H1 (cell line): Measurements from ENCODE around the gene KIF21A. TPM values are rescaled to one million over a fixed set of nuclear protein-coding genes. Genes with fewer than 3 reads are reported as not detected.

ENCODE experiments used
- CTCF ChIA-PET: fragments of 300-600 bp; sonication (Branson Sonifier 250); formaldehyde crosslinking; loops from one replicate; lab custom pipeline; 2021; ENCODE audit not compliant: partially characterized antibody; lab: Charles Lee
- POLR2A ChIA-PET: fragments of 300-600 bp; sonication (Branson Sonifier 250); formaldehyde crosslinking; loops from one replicate; lab custom pipeline; 2021; ENCODE audit warnings: inconsistent platforms; ENCODE audit not compliant: partially characterized antibody; lab: Charles Lee
- DNase-seq, 2 experiments: peaks; one replicate each; pipeline versions ENCODE4 v3.0.0 to v3.0.0-alpha.2; 2010 to 2022; ENCODE audit warnings: low spot score in 2 of 2, low read depth in 1 of 2, mixed read lengths in 1 of 2
- FAIRE-seq: peaks from 2 replicates; lab custom pipeline; 2011; peaks lifted over from hg19 to GRCh38; lab: Jason Lieb, UNC
- H2AFZ ChIP-seq: 2 replicates; pipeline ENCODE4 v1.8.1; 2012; ENCODE audit warnings: low read length, inconsistent platforms
- H2AK5ac ChIP-seq: 2 replicates; pipeline ENCODE4 v1.6.1; 2013; ENCODE audit warnings: low read depth, low read length
- H2BK120ac ChIP-seq: replicated peaks from 2 replicates; pipeline ENCODE3; 2013; ENCODE audit warnings: low read depth, low read length, inconsistent platforms
- H2BK12ac ChIP-seq: 2 replicates; pipeline ENCODE4 v1.6.1; 2013; ENCODE audit warnings: low read depth, low read length
- H2BK15ac ChIP-seq: 2 replicates; pipeline ENCODE4 v1.6.1; 2013; ENCODE audit warnings: low read length
- H2BK20ac ChIP-seq: 2 replicates; pipeline ENCODE4 v1.6.1; 2013; ENCODE audit warnings: low read length
- H2BK5ac ChIP-seq: 2 replicates; pipeline ENCODE4 v1.6.1; 2013; ENCODE audit warnings: low read depth, low read length
- H3K14ac ChIP-seq: 2 replicates; pipeline ENCODE4 v1.6.1; 2013; ENCODE audit warnings: inconsistent platforms; ENCODE audit not compliant: insufficient read length
- H3K18ac ChIP-seq: 2 replicates; pipeline ENCODE4 v1.6.1; 2013; ENCODE audit warnings: low read length; ENCODE audit errors: extremely low read depth
- H3K23ac ChIP-seq: 2 replicates; pipeline ENCODE4 v1.6.1; 2013; ENCODE audit warnings: inconsistent platforms; ENCODE audit not compliant: insufficient read length
- H3K23me2 ChIP-seq: 2 replicates; pipeline ENCODE4 v1.6.1; 2013; ENCODE audit warnings: low read depth, low read length
- H3K27ac ChIP-seq: 2 replicates; pipeline ENCODE4 v1.6.1; 2011; ENCODE audit warnings: low read depth, low read length, inconsistent platforms
- H3K27me3 ChIP-seq, 4 experiments: replicated peaks in 1 of 4; 1 replicate in 1 of 4; 2 replicates in 3 of 4; pipeline versions ENCODE4 v1.6.1 to v1.8.1; 2011 to 2013; ENCODE audit warnings: low read length in 3 of 4, mild to moderate bottlenecking in 3 of 4, inconsistent platforms in 2 of 4, mixed read lengths in 2 of 4, moderate library complexity in 1 of 4; ENCODE audit not compliant: control insufficient read depth in 3 of 4, insufficient read depth in 3 of 4; ENCODE audit errors: extremely low read depth in 1 of 4
- H3K36me3 ChIP-seq, 4 experiments: 2 replicates each; pipeline versions ENCODE4 v1.6.1 to v1.8.1; 2011 to 2013; ENCODE audit warnings: mild to moderate bottlenecking in 4 of 4, low read length in 3 of 4, moderate library complexity in 2 of 4, control low read depth in 1 of 4, inconsistent platforms in 1 of 4; ENCODE audit not compliant: insufficient read depth in 4 of 4, control insufficient read depth in 2 of 4
- H3K4ac ChIP-seq: replicated peaks from 2 replicates; pipeline ENCODE3; 2013; ENCODE audit warnings: low read length, low read depth, mixed read lengths, inconsistent platforms; ENCODE audit not compliant: insufficient read length
- H3K4me1 ChIP-seq, 4 experiments: replicated peaks in 1 of 4; 1 replicate in 1 of 4; 2 replicates in 3 of 4; pipeline versions ENCODE4 v1.6.1 to v1.8.1; 2011 to 2013; ENCODE audit warnings: low read length in 3 of 4, inconsistent platforms in 2 of 4, mixed read lengths in 1 of 4; ENCODE audit not compliant: insufficient read depth in 4 of 4, control insufficient read depth in 3 of 4
- H3K4me2 ChIP-seq, 2 experiments: 2 replicates each; pipeline versions ENCODE4 v1.6.1 to v1.8.1; 2011 to 2013; ENCODE audit warnings: low read depth in 2 of 2, low read length in 2 of 2, control low read depth in 1 of 2, inconsistent platforms in 1 of 2, mild to moderate bottlenecking in 1 of 2; ENCODE audit not compliant: insufficient read depth in 1 of 2
- H3K4me3 ChIP-seq, 4 experiments: fragments of 200-600, 300-600 bp in 1 of 4; sonication (generic), shearing (Covaris generic), sonication (Bioruptor Twin) in 1 of 4; 2 replicates each; pipeline versions ENCODE4 v1.5.1 to v1.8.1; 2011 to 2016; ENCODE audit warnings: low read length in 4 of 4, low read depth in 3 of 4, control low read depth in 2 of 4, inconsistent platforms in 2 of 4, mild to moderate bottlenecking in 2 of 4, mixed read lengths in 1 of 4, moderate library complexity in 1 of 4; ENCODE audit not compliant: insufficient read depth in 2 of 4; ENCODE audit errors: extremely low read depth in 1 of 4
- H3K56ac ChIP-seq: replicated peaks from 2 replicates; pipeline ENCODE3; 2013; ENCODE audit warnings: low read depth, mild to moderate bottlenecking, mixed read lengths, low read length, inconsistent platforms; ENCODE audit not compliant: insufficient read length
- H3K79me1 ChIP-seq: 2 replicates; pipeline ENCODE4 v1.6.1; 2013; ENCODE audit warnings: low read depth, low read length, control low read depth
- H3K79me2 ChIP-seq, 2 experiments: 2 replicates each; pipeline versions ENCODE4 v1.6.1 to v1.8.1; 2012 to 2013; ENCODE audit warnings: low read length in 2 of 2, mild to moderate bottlenecking in 2 of 2, inconsistent platforms in 1 of 2; ENCODE audit not compliant: insufficient read depth in 2 of 2, control insufficient read depth in 1 of 2
- H3K9ac ChIP-seq, 4 experiments: replicated peaks in 1 of 4; 1 replicate in 1 of 4; 2 replicates in 3 of 4; pipeline versions ENCODE4 v1.6.1 to v1.8.1; 2011 to 2013; ENCODE audit warnings: low read depth in 3 of 4, low read length in 3 of 4, control low read depth in 2 of 4, mild to moderate bottlenecking in 2 of 4, moderate library complexity in 2 of 4, inconsistent platforms in 1 of 4; ENCODE audit errors: extremely low read depth in 1 of 4
- H3K9me3 ChIP-seq, 2 experiments: 2 replicates each; pipeline versions ENCODE4 v1.6.1 to v1.8.1; 2012 to 2013; ENCODE audit warnings: mild to moderate bottlenecking in 2 of 2, moderate library complexity in 2 of 2, control low read depth in 1 of 2, inconsistent platforms in 1 of 2, low read depth in 1 of 2, low read length in 1 of 2, mixed read lengths in 1 of 2; ENCODE audit not compliant: insufficient read depth in 2 of 2
- H4K20me1 ChIP-seq, 2 experiments: replicated peaks in 1 of 2; 2 replicates each; pipeline versions ENCODE3 to v1.8.1; 2011 to 2013; ENCODE audit warnings: inconsistent platforms in 2 of 2, low read length in 2 of 2, mild to moderate bottlenecking in 1 of 2; ENCODE audit not compliant: insufficient read depth in 2 of 2, control insufficient read depth in 1 of 2
- H4K5ac ChIP-seq: 2 replicates; pipeline ENCODE4 v1.6.1; 2013; ENCODE audit warnings: low read length, low read depth, mixed read lengths, inconsistent platforms; ENCODE audit not compliant: insufficient read length
- H4K8ac ChIP-seq: 2 replicates; pipeline ENCODE4 v1.8.0; 2013; ENCODE audit warnings: mild to moderate bottlenecking, moderate library complexity, low read length, inconsistent platforms; ENCODE audit not compliant: insufficient read depth; ENCODE audit errors: extremely low read depth
- H4K91ac ChIP-seq: replicated peaks from 2 replicates; pipeline ENCODE3; 2013; ENCODE audit warnings: low read length, mixed read lengths, inconsistent platforms; ENCODE audit not compliant: insufficient read length
- BACH1 ChIP-seq: IDR thresholded peaks from 2 replicates; pipeline ENCODE4 v1.6.1; 2012; ENCODE audit warnings: low read length, improper control_type of control experiment
- MAFK ChIP-seq: IDR thresholded peaks from 2 replicates; pipeline ENCODE4 v1.6.1; 2012; ENCODE audit warnings: low read depth, mild to moderate bottlenecking, improper control_type of control experiment, low read length
- WGBS, 2 experiments: shearing (Covaris generic) in 1 of 2; methylation state at CpG; one replicate each; pipeline versions ENCODE4 v1.1.6 to v1.1.7; 2013 to 2015; ENCODE audit warnings: low lambda C conversion rate in 2 of 2, mixed read lengths in 2 of 2, inconsistent platforms in 1 of 2, low coverage in 1 of 2, missing lambda C conversion rate in 1 of 2; ENCODE audit not compliant: insufficient replicate concordance in 2 of 2, insufficient coverage in 1 of 2, insufficient read length in 1 of 2; ENCODE audit errors: extremely low coverage in 1 of 2, missing lambda C conversion rate in 1 of 2; 5-methylcytosine and 5-hydroxymethylcytosine counted together
- polyA plus RNA-seq, 7 experiments: library from polyadenylated mRNA; depleted of rRNA in 3 of 7; stranded (reverse) in 5 of 7; unstranded in 2 of 7; fragments of >200 nt in 5 of 7; fragments of 200-250 nt in 2 of 7; gene quantifications; 1 replicate in 5 of 7; 2 replicates in 1 of 7; 4 replicates in 1 of 7; pipeline versions ENCODE4 v1.2.1 to v1.2.3, GENCODE V29; 2011 to 2013; ENCODE audit warnings: missing spikeins in 2 of 7, mixed read lengths in 2 of 7
- total RNA-seq: library from RNA; stranded (reverse); fragmentation: NEBNext Ultra II Directional; extraction: Animal tissue kit (Norgen Biotek cat#: 25700); gene quantifications from 2 replicates; pipeline ENCODE4 v1.2.1, GENCODE V29; 2021

Gene KIF21A
- total and polyA plus RNA-seq, 2 of the 8 experiments (the other 6 are each of a cell fraction or from before 2014, with no cell fraction given), result 10.0 to 26.0 TPM

GRCh38 chr12:39395866-39396265 is 47.1 kb downstream of the KIF21A start:
- CTCF ChIA-PET, result interaction anchor here (1.0 kb wide), 1 partner anchor 8 kb away, joined by 3 read pairs; no protein-coding TSS in a partner anchor
- no peak overlapping the region for H2BK5ac ChIP-seq
- H3K18ac ChIP-seq, result no peak overlapping the region; the same call in 1 of the 2 replicates
- POLR2A ChIA-PET, result no interaction called here
- H2BK120ac ChIP-seq, result no peak overlapping the region
- DNase-seq, result no peak
- no peak overlapping the region for H3K23ac ChIP-seq
- TF ChIP-seq BACH1, result no peak
- no peak for TF ChIP-seq MAFK
- TF ChIP-seq, all 59 proteins: peak for 0
- Histone ChIP-seq H3K4me1 (peaks cover 2 to 18% (median 15%) of the 10 kb centered on the region in 4 experiments; a peak in 5 of 7 replicates), H3K79me2 (peaks cover 0 to 24% of the 10 kb centered on the region in 2 experiments; a peak in 2 of 4 replicates), H3K27me3 (no peaks in the 10 kb centered on the region), H3K36me3 (no peaks in the 10 kb centered on the region), H3K14ac (no peak overlapping the region), H2BK12ac (no peak overlapping the region), H3K23me2 (no peaks in the 10 kb centered on the region), H3K56ac (no peak overlapping the region), H3K4ac (no peak overlapping the region), H3K4me3 (no peak overlapping the region), H3K79me1 (no peaks in the 10 kb centered on the region), H3K9me3 (no peaks in the 10 kb centered on the region), H2AFZ (no peak overlapping the region), H4K20me1 (no peaks in the 10 kb centered on the region), H4K8ac (no peak overlapping the region), H2BK20ac (no peak overlapping the region), H2BK15ac (no peak overlapping the region; the same call in 1 of the 2 replicates), H3K4me2 (no peak overlapping the region), H2AK5ac (no peak overlapping the region), H4K5ac (no peak overlapping the region), H4K91ac (no peak overlapping the region), H3K27ac (no peak overlapping the region), H3K9ac (no peak overlapping the region)
- FAIRE-seq, result no peak
- 88 to 100% methylated on average over 1 to 6 of the region's 6 CpGs for WGBS, 2 experiments
